K562 (cell line): Measurements from ENCODE around the gene PPFIBP2. TPM values are rescaled to one million over a fixed set of nuclear protein-coding genes. Genes with fewer than 3 reads are reported as not detected.

Experiments used
- ATAC-seq: fragments of 200-7000 bp; cut with Tn5 transposase; 3 replicates; pipeline ENCODE4 v1.9.1; 2020; ENCODE audit warnings: moderate library complexity
- BruUV-seq: library from RNA; stranded (reverse); fragments of 400-500 nt; replicated peaks from 2 replicates; lab custom pipeline; 2021; lab: Mats Ljungman, UMichigan
- CTCF ChIA-PET: fragments of 300-600 bp; formaldehyde crosslinking; extraction: SDS; loops from one replicate; lab custom pipeline; 2021; ENCODE audit warnings: low intra/inter-chr PET ratio; lab: Yijun Ruan, JAX
- POLR2A ChIA-PET: fragments of 300-600, 350-650 bp; sonication (Branson Sonifier 250); formaldehyde crosslinking; extraction: SDS; loops from one replicate; lab custom pipeline; 2021; ENCODE audit warnings: antibody characterized with exemption, inconsistent platforms; lab: Yijun Ruan, JAX
- DNase-seq, 4 experiments: peaks; one replicate each; pipeline versions ENCODE4 v3.0.0 to v3.0.0-alpha.2; 2011 to 2018; ENCODE audit warnings: low spot score in 3 of 4, mixed read lengths in 3 of 4; ENCODE audit errors: extremely low read depth in 1 of 4
- FAIRE-seq: peaks from 2 replicates; lab custom pipeline; 2011; peaks lifted over from hg19 to GRCh38; lab: Jason Lieb, UNC
- H2AFZ ChIP-seq: 2 replicates; pipeline ENCODE4 v1.6.0; 2011; ENCODE audit warnings: low read depth, low read length, control low read depth, inconsistent platforms
- H3K27ac ChIP-seq: fragments of 200-600 bp; 3 replicates; pipeline ENCODE4 v1.8.0; 2011; ENCODE audit warnings: low read depth, mild to moderate bottlenecking, control low read depth, inconsistent platforms, low read length, moderate library complexity, mixed read lengths; ENCODE audit errors: extremely low read depth
- H3K27me3 ChIP-seq, 2 experiments: fragments of 300-600 bp in 1 of 2; 2 replicates in 1 of 2; 3 replicates in 1 of 2; pipeline versions ENCODE4 v1.6.0 to v1.8.0; 2011; ENCODE audit warnings: inconsistent platforms in 2 of 2, low read length in 2 of 2, mild to moderate bottlenecking in 1 of 2, mixed read lengths in 1 of 2, moderate library complexity in 1 of 2; ENCODE audit not compliant: control insufficient read depth in 2 of 2, insufficient read depth in 2 of 2
- H3K36me3 ChIP-seq: fragments of 300-600 bp; 3 replicates; pipeline ENCODE4 v1.8.0; 2011; ENCODE audit warnings: mild to moderate bottlenecking, low read length, inconsistent platforms; ENCODE audit not compliant: control insufficient read depth, insufficient read depth
- H3K4me1 ChIP-seq, 2 experiments: fragments of 200-600 bp in 1 of 2; replicated peaks in 1 of 2; 2 replicates in 1 of 2; 3 replicates in 1 of 2; pipeline versions ENCODE4 v1.5.1 to v1.8.0; 2011; ENCODE audit warnings: inconsistent platforms in 2 of 2, low read length in 2 of 2, mild to moderate bottlenecking in 1 of 2, mixed read lengths in 1 of 2, moderate library complexity in 1 of 2; ENCODE audit not compliant: control insufficient read depth in 2 of 2, insufficient read depth in 2 of 2
- H3K4me2 ChIP-seq: 2 replicates; pipeline ENCODE4 v1.6.1; 2011; ENCODE audit warnings: low read length, control low read depth, inconsistent platforms, mixed read lengths; ENCODE audit not compliant: insufficient read depth
- H3K4me3 ChIP-seq: fragments of 200-600 bp; sonication (generic), shearing (Covaris generic); 2 replicates; pipeline ENCODE4 v1.5.1; 2016; ENCODE audit warnings: control low read depth, inconsistent platforms
- H3K79me2 ChIP-seq: fragments of 200-600 bp; 3 replicates; pipeline ENCODE4 v1.8.0; 2011; ENCODE audit warnings: low read length, inconsistent platforms; ENCODE audit not compliant: control insufficient read depth, insufficient read depth
- H3K9ac ChIP-seq, 2 experiments: 2 replicates each; pipeline versions ENCODE4 v1.6.0 to v1.6.1; 2011; ENCODE audit warnings: low read depth in 2 of 2, low read length in 2 of 2, control low read depth in 1 of 2, inconsistent platforms in 1 of 2, mild to moderate bottlenecking in 1 of 2, mixed read lengths in 1 of 2; ENCODE audit not compliant: insufficient read depth in 1 of 2
- H3K9me1 ChIP-seq: one replicate; pipeline ENCODE4 v1.6.0; 2011; ENCODE audit warnings: inconsistent platforms, mild to moderate bottlenecking, low read length, moderate library complexity; ENCODE audit not compliant: control insufficient read depth, insufficient read depth
- H3K9me3 ChIP-seq: replicated peaks from 2 replicates; pipeline ENCODE4 v1.5.1; 2011; ENCODE audit warnings: low read depth, low read length, inconsistent platforms; ENCODE audit not compliant: control insufficient read depth, insufficient read depth
- H4K20me1 ChIP-seq: replicated peaks from 2 replicates; pipeline ENCODE4 v1.6.1; 2011; ENCODE audit warnings: low read length, inconsistent platforms, mixed read lengths; ENCODE audit not compliant: control insufficient read depth, insufficient read depth
- DNMT1 ChIP-seq: fragments of 450-650 bp; IDR thresholded peaks from 2 replicates; pipeline ENCODE4 v1.6.1; 2016; ENCODE audit warnings: antibody characterized with exemption, mild to moderate bottlenecking
- SAFB ChIP-seq: fragments of 200-400 bp; formaldehyde crosslinking; IDR thresholded peaks from 2 replicates; pipeline ENCODE4 v1.6.1; 2017; ENCODE audit warnings: low read depth, low read length, borderline replicate concordance
- ZBTB1 ChIP-seq: sonication (generic); formaldehyde crosslinking; IDR thresholded peaks from 2 replicates; pipeline ENCODE4 v1.8.1; 2023; ENCODE audit warnings: missing genetic modification reagents, low read depth, mild to moderate bottlenecking, borderline replicate concordance
- WGBS: fragments of 100-300 bp; shearing (Covaris generic); methylation state at CpG from one replicate; pipeline ENCODE4 v1.1.6; 2016; ENCODE audit warnings: low coverage, mixed read lengths; ENCODE audit not compliant: insufficient coverage; ENCODE audit errors: missing lambda C conversion rate; 5-methylcytosine and 5-hydroxymethylcytosine counted together
- in situ Hi-C: fragments of 300-500 bp; cut with MboI; formaldehyde crosslinking; loops from 4 replicates; pipeline ENCODE4 v1.15.0; 2018; ENCODE audit warnings: inconsistent platforms, mixed read lengths
- intact Hi-C: fragments of 100-400 bp; cut with micrococcal nuclease; formaldehyde crosslinking; loops from 2 replicates; pipeline ENCODE4 v1.14.2; 2022
- polyA plus RNA-seq, 8 experiments: library from polyadenylated mRNA; depleted of rRNA in 4 of 8; stranded (reverse) in 5 of 8; unstranded in 3 of 8; fragments of >200 nt; fragmentation: Nextera tagmentation in 2 of 8; fragmentation: Illumina TruSeq in 1 of 8; extraction: Ambion mirVana in 2 of 8; extraction: Trizol in 1 of 8; gene quantifications; 2 replicates each; pipeline versions ENCODE4 v1.2.1 to v1.2.3, GENCODE V29; 2011 to 2014; ENCODE audit warnings: inconsistent platforms in 1 of 8, missing spikeins in 1 of 8
- total RNA-seq, 7 experiments: library from RNA; depleted of rRNA in 6 of 7; stranded (reverse); fragments of >200 nt in 6 of 7; fragmentation: Illumina TruSeq in 2 of 7; extraction: Trizol in 2 of 7; gene quantifications; 2 replicates each; pipeline versions ENCODE4 v1.2.1 to v1.2.3, GENCODE V29; 2011 to 2021; ENCODE audit warnings: low replicate concordance in 1 of 7

The PPFIBP2 gene
- total and polyA plus RNA-seq, 9 of the 15 experiments (the other 6 are each of a cell fraction or from before 2014, with no cell fraction given), result 0.18 to 3.4 (median 1.2) TPM

GRCh38 chr11:7575841-7576725, 62.3 kb downstream of the PPFIBP2 start:
- no peak for TF ChIP-seq DNMT1
- peak; percentile 89 for TF ChIP-seq ZBTB1 (CRISPR knock-in tag)
- no peak for TF ChIP-seq SAFB
- TF ChIP-seq, all 486 proteins: peak for 1
- H3K4me1 ChIP-seq, result no peaks in the 10 kb centered on the region; a peak in 3 of 5 replicates
- no peaks in the 10 kb centered on the region for H3K36me3 ChIP-seq
- H3K27me3 ChIP-seq, result peaks cover 6 to 36% of the 10 kb centered on the region in 2 experiments
- WGBS, result 11% methylated on average over 10 of the region's 11 CpGs
- intact Hi-C loops, result no loop called here
- no peaks in the 10 kb centered on the region for H4K20me1 ChIP-seq
- no peak overlapping the region for H3K4me2 ChIP-seq
- H3K27ac ChIP-seq, result no peak overlapping the region
- H3K9me1 ChIP-seq, result no peaks in the 10 kb centered on the region
- H3K9ac ChIP-seq, result no peak overlapping the region
- DNase-seq, result no peak
- in situ Hi-C loops, result no loop called here
- no peak overlapping the region for H3K4me3 ChIP-seq
- CTCF ChIA-PET, result interaction anchor here (0.6 kb wide), 1 partner anchor 94 kb away, joined by 3 read pairs; no protein-coding TSS in a partner anchor
- POLR2A ChIA-PET, result interaction anchor here (0.6 to 1.1 kb wide), 2 partner anchors 8 to 793 kb away, joined by 4 read pairs; partner anchors contain the start of gene OR2AG1
- H2AFZ ChIP-seq, result no peak overlapping the region
- ATAC-seq, result no peak
- BruUV-seq, result no TSS peak
- H3K9me3 ChIP-seq, result no peaks in the 10 kb centered on the region
- no peaks in the 10 kb centered on the region for H3K79me2 ChIP-seq
- no peak for FAIRE-seq
